HCT116 (cell line): Measurements from ENCODE around the gene LYL1.

Experiments
- CEBPB ChIP-seq: IDR thresholded peaks from 2 replicates; pipeline ENCODE4 v1.6.1; 2012; ENCODE audit warnings: low read depth
- CTCF ChIP-seq, 3 experiments: fragments of 200-600 bp in 1 of 3; sonication (generic) in 1 of 3; IDR thresholded peaks in 2 of 3; conservative IDR thresholded peaks in 1 of 3; 2 replicates each; pipeline ENCODE4 v1.5.1; 2012 to 2017; ENCODE audit warnings: low read depth in 2 of 3, low read length in 2 of 3, antibody characterized with exemption in 1 of 3, borderline replicate concordance in 1 of 3, control low read depth in 1 of 3, mild to moderate bottlenecking in 1 of 3, mixed read lengths in 1 of 3, mixed run types in 1 of 3, moderate library complexity in 1 of 3; ENCODE audit not compliant: insufficient read depth in 1 of 3
- EZH2 ChIP-seq: fragments of 200-600 bp; sonication (generic); IDR thresholded peaks from 2 replicates; pipeline ENCODE4 v1.6.1; 2017; ENCODE audit warnings: antibody characterized with exemption, mixed run types
- JUND ChIP-seq: IDR thresholded peaks from 2 replicates; pipeline ENCODE4 v1.6.1; 2012
- MAX ChIP-seq: IDR thresholded peaks from 2 replicates; pipeline ENCODE4 v1.6.1; 2012
- POLR2A ChIP-seq: IDR thresholded peaks from 2 replicates; pipeline ENCODE4 v1.7.0; 2011; ENCODE audit warnings: borderline replicate concordance; ENCODE audit not compliant: insufficient read depth, insufficient read length; ENCODE audit errors: extremely low read depth
- POLR2AphosphoS5 ChIP-seq: IDR thresholded peaks from 2 replicates; pipeline ENCODE4 v1.6.1; 2011; ENCODE audit warnings: mild to moderate bottlenecking, low read depth, low read length, moderate library complexity
- RAD21 ChIP-seq: IDR thresholded peaks from 2 replicates; pipeline ENCODE4 v1.6.1; 2012; ENCODE audit warnings: low read depth, mild to moderate bottlenecking
- REST ChIP-seq: IDR thresholded peaks from 2 replicates; pipeline ENCODE4 v1.6.1; 2012; ENCODE audit warnings: low read depth
- SP1 ChIP-seq: IDR thresholded peaks from 2 replicates; pipeline ENCODE4 v1.6.1; 2012; ENCODE audit warnings: low read depth
- ZFX ChIP-seq: fragments of 450-650 bp; IDR thresholded peaks from 2 replicates; pipeline ENCODE4 v1.6.1; 2017

GRCh38 chr19:13118424-13119193, 16.0 kb upstream of the LYL1 start:
- TF ChIP-seq ZFX (peak; percentile 96; the same call in 1 of the 2 replicates), EZH2 (no peak), POLR2A (no peak), CTCF (IDR thresholded peaks at IDR 0.05 in 2 of 3, conservative IDR thresholded peaks at IDR 0.05 in 1 of 3; ENCODE audit: borderline replicate concordance in 1 of 3, insufficient read depth in 1 of 3, low read depth in 2 of 3, low read length in 2 of 3) (no peak), CEBPB (no peak), SP1 (no peak), REST (no peak), RAD21 (no peak), JUND (no peak), MAX (no peak), POLR2AphosphoS5 (no peak)
